Measurements from ENCODE around the gene HDAC9.

Gene HDAC9

GRCh38 chr7:18526368-18526878 lies 30.9 kb downstream of the HDAC9 start:
- DNase-seq = no peak

DNA sequence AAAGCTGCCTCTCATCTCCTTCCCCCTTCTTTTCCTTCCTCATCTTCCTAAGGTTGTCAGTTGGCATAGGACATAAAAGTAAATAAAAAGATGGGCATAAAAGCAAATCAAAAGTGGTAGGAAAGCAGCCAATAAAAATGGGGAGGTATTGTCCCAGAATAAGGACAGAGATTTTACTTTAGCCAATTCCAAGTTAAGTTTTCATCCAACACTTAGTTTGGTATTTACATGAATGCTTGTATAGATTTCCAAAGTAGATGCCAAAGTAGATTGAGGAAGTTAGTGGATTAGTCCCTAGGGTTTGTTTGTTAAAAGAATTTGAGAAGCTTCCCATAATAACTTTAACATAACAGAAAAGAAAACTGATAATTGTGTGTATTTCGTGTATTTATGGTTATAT lies 33.7 kb downstream of the HDAC9 start:
- DNase-seq = no peak

- no peak for DNase-seq
These were observed 35.0 kb downstream of the HDAC9 start for GRCh38 chr7:18530224-18531179.

GRCh38 chr7:18531539-18531938 lies 36.0 kb downstream of the HDAC9 start:
- no peak for DNase-seq

DNA sequence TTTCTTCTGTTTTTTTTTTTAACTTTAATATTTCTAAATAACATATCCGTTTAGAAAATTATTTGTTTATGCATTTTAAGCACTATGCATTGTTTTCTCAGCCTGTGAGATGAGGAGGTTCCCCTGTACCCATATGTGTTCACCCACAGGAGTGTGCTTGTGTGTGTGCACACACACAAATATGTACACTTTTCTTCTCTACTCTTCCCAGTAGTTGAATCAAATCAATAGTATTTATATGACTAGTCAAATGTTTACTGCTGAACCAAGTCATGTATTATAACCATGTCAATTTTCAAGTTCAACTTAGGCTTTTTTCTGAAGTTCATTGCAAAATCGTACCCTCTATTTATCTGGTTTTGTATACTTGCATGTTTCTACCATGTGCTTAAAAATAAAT lies 37.3 kb downstream of the HDAC9 start:
- DNase-seq = no peak

DNA sequence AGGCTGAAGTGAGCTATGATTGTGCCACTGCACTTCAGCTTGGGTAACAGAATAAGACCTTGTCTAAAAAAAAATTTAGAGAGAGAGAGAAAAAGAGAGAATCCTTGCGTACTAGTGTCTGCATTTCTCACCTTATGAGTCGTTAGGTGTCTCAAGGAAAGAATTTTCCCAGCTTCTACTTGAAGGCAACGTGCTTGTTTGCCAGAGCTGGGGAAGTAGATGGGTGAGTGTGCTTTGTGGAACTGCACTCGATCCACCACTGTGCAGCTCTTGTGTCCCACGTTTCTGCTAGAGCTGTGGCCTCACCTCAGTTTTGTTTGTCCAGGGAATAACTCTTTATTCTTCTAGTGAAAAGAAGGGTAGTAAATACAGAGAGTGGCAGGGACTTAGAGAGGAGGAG lies 38.9 kb downstream of the HDAC9 start:
- no peak for DNase-seq

- DNase-seq = no peak
These were observed 40.4 kb downstream of the HDAC9 start for GRCh38 chr7:18535810-18536415.

GRCh38 chr7:18536486-18536885 lies 40.9 kb downstream of the HDAC9 start:
- no peak for DNase-seq

DNA sequence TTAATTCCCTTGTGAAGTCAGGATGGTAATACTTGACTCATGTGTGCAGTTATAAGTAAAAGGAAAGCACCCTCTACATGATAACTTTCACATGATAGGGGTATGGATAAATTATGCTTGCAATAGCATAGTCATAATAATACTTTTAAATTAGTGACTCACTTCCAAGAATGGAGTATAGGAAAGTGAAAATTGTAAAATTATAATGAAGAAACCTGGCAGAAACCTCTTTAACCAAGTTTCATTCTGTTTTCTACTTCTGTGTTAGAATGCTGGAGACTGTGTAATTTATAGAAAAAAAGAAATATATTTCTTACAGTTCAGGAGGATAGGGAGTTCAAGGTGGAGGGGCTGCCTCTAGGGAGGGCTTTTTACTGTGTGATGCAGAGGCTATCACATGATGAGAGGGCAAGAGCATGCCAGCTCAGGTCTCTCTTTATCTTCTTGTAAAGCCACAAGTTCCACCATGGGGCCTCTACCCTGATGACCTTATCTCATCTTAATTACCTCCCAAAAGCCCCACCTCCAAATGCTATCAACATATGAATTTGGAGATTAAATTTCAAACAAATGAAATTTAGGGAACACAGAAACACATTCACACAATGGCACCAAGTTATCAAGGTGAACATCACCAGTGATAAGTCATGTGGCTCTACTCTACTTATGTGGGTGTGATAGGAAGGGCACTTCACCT lies 43.2 kb downstream of the HDAC9 start:
- DNase-seq = no peak

DNA sequence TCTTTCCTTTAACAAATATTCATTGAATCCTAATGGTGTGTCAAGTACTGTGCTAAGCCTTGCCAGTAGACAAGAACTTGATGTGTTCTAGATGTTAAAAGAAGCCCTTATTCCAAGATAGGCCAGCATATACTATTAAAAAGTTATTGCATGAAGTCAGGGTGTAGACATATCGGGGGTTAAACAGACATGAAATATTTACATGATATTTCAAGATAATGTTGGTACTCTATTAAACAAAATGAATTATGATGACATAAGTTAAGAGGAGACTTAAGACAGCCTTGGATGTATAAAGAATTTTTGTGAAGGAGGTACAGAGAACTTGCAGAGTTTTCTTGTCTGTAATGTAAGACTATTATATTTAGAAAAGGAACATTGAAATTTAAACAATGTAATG lies 44.8 kb downstream of the HDAC9 start:
- no peak for DNase-seq

- no peak for DNase-seq
These were observed 45.8 kb downstream of the HDAC9 start for GRCh38 chr7:18541181-18541870.

DNA sequence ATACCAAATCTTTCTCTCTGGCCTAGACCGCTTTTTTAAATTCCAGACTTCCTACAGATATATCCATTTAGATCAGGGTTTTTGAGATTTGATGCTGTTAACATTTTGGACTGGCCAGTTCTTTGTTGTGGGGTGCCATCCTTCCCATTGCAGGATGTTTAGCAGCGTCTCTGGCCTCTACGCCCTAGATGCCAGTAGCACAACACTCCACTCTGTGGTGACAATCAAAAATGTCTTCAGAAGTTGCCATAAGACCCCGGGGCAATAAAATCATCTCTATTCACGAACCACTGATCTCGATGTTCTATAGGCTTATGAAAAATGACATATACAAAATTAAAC lies 46.3 kb downstream of the HDAC9 start:
- no peak for DNase-seq

DNA sequence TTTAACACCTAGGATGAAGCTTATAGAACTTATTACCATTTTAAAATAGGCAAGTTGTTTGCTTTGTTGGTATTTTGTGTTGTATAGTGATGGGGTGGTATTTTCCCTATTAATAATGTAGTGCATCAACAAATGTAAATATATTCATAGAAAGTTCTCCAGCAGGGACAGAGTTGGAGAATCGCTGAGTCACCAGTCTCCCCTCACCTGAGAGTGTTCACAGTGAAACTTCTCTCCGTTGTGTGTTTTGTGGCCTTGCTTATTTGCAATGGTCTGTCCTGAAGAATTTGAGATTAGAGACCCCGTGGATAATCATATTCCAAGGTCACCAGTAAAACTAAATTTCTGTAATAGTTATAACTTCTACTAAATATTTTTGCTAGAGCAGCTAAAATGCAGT lies 51.0 kb downstream of the HDAC9 start:
- no peak for DNase-seq

DNA sequence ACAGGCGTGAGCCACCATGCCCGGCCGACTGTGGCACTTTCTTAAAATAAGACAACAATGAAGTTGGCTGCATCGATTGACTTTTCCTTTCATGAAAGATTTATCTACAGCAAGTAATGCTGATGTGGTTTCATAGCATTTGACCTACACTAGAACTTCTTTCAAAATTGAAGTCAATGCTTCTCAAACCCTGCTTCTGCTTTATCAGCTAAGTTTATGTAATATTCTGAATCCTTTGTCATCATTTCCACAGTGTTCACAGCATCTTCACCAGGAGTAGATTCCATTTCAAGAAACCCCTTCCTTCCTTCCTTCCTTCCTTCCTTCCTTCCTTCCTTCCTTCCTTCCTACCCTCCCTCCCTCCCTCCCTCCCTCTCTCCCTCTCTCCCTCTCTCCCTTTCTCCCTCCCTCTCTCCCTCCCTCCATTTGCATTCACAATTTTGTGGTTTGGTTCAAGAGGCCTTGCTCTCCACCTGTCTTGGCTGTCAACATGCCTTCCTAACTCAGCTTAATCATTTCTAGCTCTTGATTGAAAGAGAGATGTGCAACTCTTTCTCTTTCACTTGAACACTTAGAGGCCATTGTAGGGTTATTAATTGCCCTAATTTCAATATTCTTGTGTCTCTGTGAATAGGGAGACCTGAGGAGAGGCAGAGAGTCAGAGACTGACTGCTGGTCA lies 52.1 kb downstream of the HDAC9 start:
- no peak for DNase-seq

GRCh38 chr7:18548534-18548933 lies 53.0 kb downstream of the HDAC9 start:
- no peak for DNase-seq

GRCh38 chr7:18550574-18550973 lies 55.0 kb downstream of the HDAC9 start:
- DNase-seq = no peak

- no peak for DNase-seq
These were observed 56.9 kb downstream of the HDAC9 start for GRCh38 chr7:18552316-18552916.

DNA sequence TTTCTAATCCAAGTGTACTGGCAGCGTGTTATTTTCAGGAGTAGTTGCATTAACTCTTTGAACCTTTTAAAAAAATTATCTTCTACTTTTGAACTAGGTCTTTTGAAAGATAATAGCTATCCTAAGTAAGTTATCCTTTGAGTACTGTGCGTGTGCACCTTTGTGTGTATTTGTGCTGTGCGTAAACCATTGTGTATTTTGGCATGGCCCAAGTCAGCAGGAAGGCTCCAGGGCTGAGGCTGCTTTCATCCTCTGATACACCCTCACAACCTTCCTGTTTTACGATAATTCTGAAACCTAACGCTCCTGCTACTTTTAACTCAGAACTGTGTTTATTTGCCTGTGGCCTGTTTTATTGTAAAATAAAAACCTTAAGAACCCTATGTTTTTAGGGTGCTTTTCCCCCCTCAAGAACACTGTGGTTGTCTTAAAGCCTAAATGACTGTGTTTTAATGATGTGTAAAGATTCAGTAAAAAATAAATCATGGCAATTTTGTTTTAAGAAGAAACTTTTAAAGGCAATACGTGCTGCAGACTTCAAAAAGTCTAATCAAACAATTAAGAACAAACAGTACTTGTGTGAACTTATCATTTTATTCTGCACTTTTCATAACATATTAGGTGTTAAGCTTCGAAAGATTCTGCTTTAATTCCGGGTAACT lies 57.5 kb downstream of the HDAC9 start:
- no peak for DNase-seq

DNA sequence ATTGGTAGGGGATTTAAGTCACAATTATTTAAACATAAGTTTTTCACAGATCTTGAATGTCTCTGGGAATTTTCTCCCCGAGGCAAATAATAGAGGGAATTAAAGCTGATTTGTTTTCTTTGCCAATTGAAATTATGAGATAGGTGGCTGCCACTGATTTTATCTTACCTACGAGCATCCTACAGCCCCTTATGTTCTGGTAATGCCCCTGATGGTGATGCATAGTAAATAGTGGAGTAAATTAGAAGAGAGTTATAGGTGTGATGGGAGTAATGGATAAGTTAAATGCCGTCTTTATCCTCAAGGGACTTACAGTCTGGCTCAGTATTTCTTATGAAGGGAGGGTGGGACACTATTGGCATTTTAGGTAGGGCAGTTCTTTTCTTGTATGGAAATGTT lies 58.1 kb downstream of the HDAC9 start:
- no peak for DNase-seq

- DNase-seq = no peak
These were observed 59.6 kb downstream of the HDAC9 start for GRCh38 chr7:18555120-18555519.

DNA sequence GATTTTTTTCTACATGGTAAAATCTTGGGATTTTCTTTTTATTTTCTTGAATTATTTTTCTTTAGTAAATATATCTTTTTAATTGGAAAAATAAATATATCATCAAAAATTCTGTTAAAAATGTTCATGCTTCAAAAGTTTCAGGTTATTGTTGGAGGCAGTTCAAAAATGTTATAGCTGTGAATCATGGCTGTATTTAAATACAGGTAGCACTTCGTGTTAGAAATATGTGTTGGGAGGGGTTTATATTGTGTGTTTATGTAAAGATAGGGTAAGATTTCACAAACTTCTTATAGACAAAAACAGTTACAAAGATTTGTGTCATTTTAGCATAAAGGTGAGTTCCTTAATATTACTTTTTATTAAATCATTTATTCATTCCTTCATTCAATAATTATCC lies 60.4 kb downstream of the HDAC9 start:
- DNase-seq = no peak

DNA sequence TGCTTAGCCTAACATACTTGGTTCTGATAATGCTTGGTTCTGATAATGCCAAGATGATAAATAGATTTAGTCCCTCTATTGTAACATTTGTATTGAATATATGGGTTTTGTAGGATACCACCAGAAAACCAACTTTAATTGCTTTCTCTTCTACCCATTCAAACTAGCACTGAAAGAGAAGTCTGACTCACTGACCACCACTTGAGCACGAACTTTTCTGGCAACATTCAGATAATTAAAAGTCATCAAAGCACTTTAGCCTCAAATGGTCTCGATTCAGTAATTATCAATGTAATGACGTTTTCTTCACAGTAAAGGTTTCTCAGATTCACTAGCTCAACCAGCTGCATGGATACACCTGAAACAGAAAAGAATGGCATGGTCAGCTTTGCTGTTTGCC lies 63.0 kb downstream of the HDAC9 start:
- DNase-seq = no peak

All from CD4-positive, alpha-beta T cell treated with Interleukin-4 for 4 hours (primary cell).